GM12872 (cell line): ENCODE results near the gene BACH2.

Experiments used
- CTCF ChIP-seq: IDR thresholded peaks from 3 replicates; pipeline ENCODE4 v1.5.1; 2011; ENCODE audit warnings: low read depth, mild to moderate bottlenecking, low read length, moderate library complexity; ENCODE audit not compliant: insufficient read depth

BACH2 gene

GRCh38 chr6:90326404-90327057 is 29.9 kb upstream of the BACH2 start:
- TF ChIP-seq CTCF, result no peak

- no peak for TF ChIP-seq CTCF
Measured at GRCh38 chr6:90323706-90324105, 27.1 kb upstream of the BACH2 start.

GRCh38 chr6:90322976-90323474 is 26.4 kb upstream of the BACH2 start:
- no peak for TF ChIP-seq CTCF

GRCh38 chr6:90319979-90320685 is 23.5 kb upstream of the BACH2 start:
- TF ChIP-seq CTCF, result no peak

GRCh38 chr6:90319044-90319443 is 22.4 kb upstream of the BACH2 start:
- TF ChIP-seq CTCF, result no peak

- no peak for TF ChIP-seq CTCF
Measured at GRCh38 chr6:90315986-90316385, 19.3 kb upstream of the BACH2 start.

GRCh38 chr6:90315354-90315950 is 18.8 kb upstream of the BACH2 start:
- TF ChIP-seq CTCF, result no peak
